ENCODE data around the gene INPP5A. TPM values are rescaled to one million over a fixed set of nuclear protein-coding genes. Genes with fewer than 3 reads are reported as not detected.

Gene INPP5A
- total RNA-seq, 1 donor from 2014 or later, result 30.6 TPM

- no peak overlapping the region for H3K4me3 Mint-ChIP-seq (ENCODE audit: low read depth)
- H3K9me3 Mint-ChIP-seq (ENCODE audit: low read depth), result no peaks in the 10 kb centered on the region
- no peak for DNase-seq (ENCODE audit: low spot score, unreplicated experiment)
- peaks cover 35% of the 10 kb centered on the region for H3K27me3 Mint-ChIP-seq
- no peak overlapping the region for H3K27ac Mint-ChIP-seq
- H3K4me1 Mint-ChIP-seq (ENCODE audit: low read depth), result peaks cover 8% of the 10 kb centered on the region
- TF ChIP-seq CTCF (IDR thresholded peaks at IDR 0.05; ENCODE audit: unreplicated experiment), result no peak
- H3K36me3 Mint-ChIP-seq (ENCODE audit: insufficient read depth), result no peaks in the 10 kb centered on the region
Observed at GRCh38 chr10:132522521-132523411, 14.8 kb upstream of the INPP5A start.

- TF ChIP-seq CTCF (IDR thresholded peaks at IDR 0.05; ENCODE audit: unreplicated experiment), result no peak
- no peaks in the 10 kb centered on the region for H3K36me3 Mint-ChIP-seq (ENCODE audit: insufficient read depth)
- H3K27ac Mint-ChIP-seq, result no peak overlapping the region
- no peak overlapping the region for H3K4me3 Mint-ChIP-seq (ENCODE audit: low read depth)
- H3K27me3 Mint-ChIP-seq, result peaks cover 38% of the 10 kb centered on the region
- no peaks in the 10 kb centered on the region for H3K9me3 Mint-ChIP-seq (ENCODE audit: low read depth)
- H3K4me1 Mint-ChIP-seq (ENCODE audit: low read depth), result peaks cover 5% of the 10 kb centered on the region
- no peak for DNase-seq (ENCODE audit: low spot score, unreplicated experiment)
Observed at GRCh38 chr10:132523561-132524442, 13.8 kb upstream of the INPP5A start.

- Mint-ChIP-seq H3K36me3 (ENCODE audit: insufficient read depth) (no peaks in the 10 kb centered on the region), H3K27ac (no peak overlapping the region), H3K4me1 (ENCODE audit: low read depth) (peaks cover 3% of the 10 kb centered on the region), H3K9me3 (ENCODE audit: low read depth) (no peaks in the 10 kb centered on the region), H3K27me3 (peaks cover 34% of the 10 kb centered on the region), H3K4me3 (ENCODE audit: low read depth) (no peak overlapping the region)
- no peak for TF ChIP-seq CTCF (IDR thresholded peaks at IDR 0.05; ENCODE audit: unreplicated experiment)
- DNase-seq (ENCODE audit: low spot score, unreplicated experiment), result no peak
Observed at GRCh38 chr10:132524443-132525285, 12.9 kb upstream of the INPP5A start.

GRCh38 chr10:132526676-132527075 is 10.9 kb upstream of the INPP5A start:
- Mint-ChIP-seq H3K4me1 (ENCODE audit: low read depth) (peaks cover 3% of the 10 kb centered on the region), H3K27ac (no peak overlapping the region), H3K36me3 (ENCODE audit: insufficient read depth) (peaks cover 4% of the 10 kb centered on the region), H3K27me3 (peaks cover 29% of the 10 kb centered on the region), H3K9me3 (ENCODE audit: low read depth) (peaks cover 9% of the 10 kb centered on the region), H3K4me3 (ENCODE audit: low read depth) (no peak overlapping the region)
- TF ChIP-seq CTCF (IDR thresholded peaks at IDR 0.05; ENCODE audit: unreplicated experiment), result no peak
- DNase-seq (ENCODE audit: low spot score, unreplicated experiment), result no peak

Data from progenitor cell of endocrine pancreas (in vitro differentiated cells).